Lower lobe of right lung (tissue), 2 donors: ENCODE results near the gene CCSAP. TPM values are rescaled to one million over a fixed set of nuclear protein-coding genes. Genes with fewer than 3 reads are reported as not detected.

Experiments used
- ATAC-seq, 2 donors: fragments of 200-7000 bp; cut with Tn5 transposase; one replicate each; pipeline ENCODE4 v1.9.1; 2020 to 2022; ENCODE audit warnings: mild to moderate bottlenecking in 2 of 2, moderate library complexity in 2 of 2
- DNase-seq: peaks from one replicate; pipeline ENCODE4 v3.0.0-alpha.2; 2020
- H3K27ac ChIP-seq: fragments of 200-600 bp; one replicate; pipeline ENCODE4 v1.8.0; 2022
- H3K27me3 ChIP-seq: fragments of 200-600 bp; one replicate; pipeline ENCODE4 v1.8.0; 2022; ENCODE audit warnings: low read depth
- H3K36me3 ChIP-seq: fragments of 200-600 bp; one replicate; pipeline ENCODE4 v1.8.0; 2022; ENCODE audit warnings: mild to moderate bottlenecking
- H3K4me1 ChIP-seq: fragments of 200-600 bp; one replicate; pipeline ENCODE4 v1.8.0; 2022
- H3K4me3 ChIP-seq: fragments of 200-600 bp; one replicate; pipeline ENCODE4 v1.8.0; 2022; ENCODE audit warnings: mild to moderate bottlenecking
- H3K9me3 ChIP-seq: fragments of 200-600 bp; one replicate; pipeline ENCODE4 v1.8.0; 2022
- CTCF ChIP-seq: fragments of 200-600 bp; IDR thresholded peaks from one replicate; pipeline ENCODE4 v1.8.0; 2022; ENCODE audit warnings: antibody characterized with exemption, mild to moderate bottlenecking
- intact Hi-C: fragments of 100-400 bp; cut with DNase I; formaldehyde crosslinking; loops from one replicate; pipeline ENCODE4 v1.11.0; 2022
- total RNA-seq: library from RNA; stranded (reverse); fragmentation: NEBNext Ultra II Directional; extraction: Animal tissue kit (Norgen Biotek cat#: 25700); gene quantifications from one replicate; pipeline ENCODE4 v1.2.1, GENCODE V29; 2021
- donor health status: DM: no; HTN: yes; CAD: no; lungs with severe emphysema.

The CCSAP gene
- total RNA-seq, 1 donor from 2014 or later = 12.2 TPM

DNA sequence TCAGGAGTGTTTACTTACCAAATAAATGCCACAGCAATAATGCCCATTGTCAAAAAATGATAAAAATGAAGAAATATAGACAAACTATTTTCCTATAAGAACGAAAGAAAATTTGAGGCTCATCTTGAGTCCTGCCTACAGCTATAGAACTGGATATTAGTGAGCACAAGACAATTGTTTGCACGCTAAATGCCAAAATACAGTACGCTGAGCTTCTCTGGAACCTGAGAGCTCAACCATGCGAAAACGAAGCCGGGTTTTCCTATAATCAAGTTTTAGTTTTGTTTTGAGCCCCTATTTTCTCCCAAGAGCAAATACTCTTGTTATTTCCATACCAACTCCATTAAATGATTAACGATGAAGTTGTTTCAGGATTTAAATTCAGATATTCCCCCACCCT lies 42.0 kb upstream of the CCSAP start:
- ATAC-seq = no peak
- Histone ChIP-seq H3K4me3 (no peak overlapping the region), H3K36me3 (no peaks in the 10 kb centered on the region), H3K4me1 (no peaks in the 10 kb centered on the region), H3K9me3 (no peaks in the 10 kb centered on the region), H3K27me3 (no peaks in the 10 kb centered on the region), H3K27ac (no peak overlapping the region)
- intact Hi-C loops = no loop called here
- no peak for TF ChIP-seq CTCF
- no peak for DNase-seq

DNA sequence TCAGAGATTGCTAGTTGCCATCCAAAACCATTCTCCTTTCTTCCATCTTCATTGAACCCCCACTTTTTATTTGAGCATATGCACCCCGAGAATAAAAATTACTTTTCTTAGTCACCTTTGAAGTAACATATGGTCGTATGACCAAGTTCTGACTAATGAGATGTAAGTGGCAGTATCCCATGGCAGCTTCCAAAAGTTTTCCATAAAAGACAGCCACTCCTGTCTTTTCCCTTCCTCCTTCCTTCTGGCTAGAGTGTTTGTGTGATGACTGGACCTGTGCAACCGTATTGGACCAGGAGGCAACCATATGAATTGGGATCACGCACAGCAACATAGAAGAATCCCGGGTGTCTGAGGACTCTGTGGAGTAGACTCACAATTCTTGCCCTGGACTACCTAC lies 41.1 kb upstream of the CCSAP start:
- intact Hi-C loops = no loop called here
- no peaks in the 10 kb centered on the region for H3K36me3 ChIP-seq
- H3K27ac ChIP-seq = no peak overlapping the region
- no peaks in the 10 kb centered on the region for H3K9me3 ChIP-seq
- no peak overlapping the region for H3K4me3 ChIP-seq
- ATAC-seq (no peak), DNase-seq (no peak)
- H3K27me3 ChIP-seq = no peaks in the 10 kb centered on the region
- H3K4me1 ChIP-seq = no peaks in the 10 kb centered on the region
- TF ChIP-seq CTCF = no peak

GRCh38 chr1:229383188-229383587 lies 40.3 kb upstream of the CCSAP start:
- H3K4me1 ChIP-seq = no peaks in the 10 kb centered on the region
- H3K27ac ChIP-seq = no peak overlapping the region
- H3K36me3 ChIP-seq = no peaks in the 10 kb centered on the region
- no peak overlapping the region for H3K4me3 ChIP-seq
- intact Hi-C loops = no loop called here
- H3K27me3 ChIP-seq = no peaks in the 10 kb centered on the region
- DNase-seq (no peak), ATAC-seq (no peak)
- TF ChIP-seq CTCF = no peak
- H3K9me3 ChIP-seq = no peaks in the 10 kb centered on the region

- no peak overlapping the region for H3K27ac ChIP-seq
- no peaks in the 10 kb centered on the region for H3K36me3 ChIP-seq
- no peak for TF ChIP-seq CTCF
- H3K4me3 ChIP-seq = no peak overlapping the region
- H3K9me3 ChIP-seq = no peaks in the 10 kb centered on the region
- H3K4me1 ChIP-seq = no peaks in the 10 kb centered on the region
- DNase-seq = no peak
- no peaks in the 10 kb centered on the region for H3K27me3 ChIP-seq
- no peak for ATAC-seq
- intact Hi-C loops = no loop called here
Observed at GRCh38 chr1:229381234-229381633, 38.4 kb upstream of the CCSAP start.

- Histone ChIP-seq H3K4me3 (no peak overlapping the region), H3K27ac (no peak overlapping the region), H3K9me3 (no peaks in the 10 kb centered on the region), H3K36me3 (no peaks in the 10 kb centered on the region), H3K4me1 (no peaks in the 10 kb centered on the region), H3K27me3 (no peaks in the 10 kb centered on the region)
- TF ChIP-seq CTCF = no peak
- DNase-seq (no peak), ATAC-seq (no peak)
- intact Hi-C loops = no loop called here
Observed at GRCh38 chr1:229380536-229381160, 37.8 kb upstream of the CCSAP start.
